Activated T-cell treated with anti-CD3 and anti-CD28 coated beads for 24 hours (primary cell): ENCODE results near the gene UROC1.

Experiments used
- DNase-seq: peaks from one replicate; pipeline ENCODE4 v3.0.0-alpha.2; 2020; ENCODE audit warnings: low read depth

Gene UROC1

GRCh38 chr3:126494970-126495230 is 22.7 kb downstream of the UROC1 start:
- no peak for DNase-seq

GRCh38 chr3:126494204-126494969 is 23.2 kb downstream of the UROC1 start:
- DNase-seq, result no peak

GRCh38 chr3:126493739-126494138 is 23.8 kb downstream of the UROC1 start:
- DNase-seq, result no peak

GRCh38 chr3:126493051-126493450 is 24.5 kb downstream of the UROC1 start:
- DNase-seq, result no peak

- DNase-seq, result no peak
These were observed 26.2 kb downstream of the UROC1 start for GRCh38 chr3:126491221-126492013.

GRCh38 chr3:126490619-126491018 is 27.0 kb downstream of the UROC1 start:
- DNase-seq, result no peak

- DNase-seq, result no peak
These were observed 28.5 kb downstream of the UROC1 start for GRCh38 chr3:126488886-126489569.

GRCh38 chr3:126488185-126488584 is 29.4 kb downstream of the UROC1 start:
- no peak for DNase-seq

GRCh38 chr3:126487151-126487771 is 30.3 kb downstream of the UROC1 start:
- DNase-seq, result no peak

- no peak for DNase-seq
These were observed 31.2 kb downstream of the UROC1 start for GRCh38 chr3:126486360-126486847.

- no peak for DNase-seq
These were observed 31.6 kb downstream of the UROC1 start for GRCh38 chr3:126485956-126486355.

GRCh38 chr3:126485176-126485897 is 32.2 kb downstream of the UROC1 start:
- DNase-seq, result no peak

- no peak for DNase-seq
These were observed 32.9 kb downstream of the UROC1 start for GRCh38 chr3:126484662-126485061.

GRCh38 chr3:126484148-126484547 is 33.4 kb downstream of the UROC1 start:
- no peak for DNase-seq

- DNase-seq, result no peak
These were observed 34.2 kb downstream of the UROC1 start for GRCh38 chr3:126483321-126483761.

GRCh38 chr3:126482503-126483255 is 34.9 kb downstream of the UROC1 start:
- no peak for DNase-seq

GRCh38 chr3:126481808-126482502 is 35.6 kb downstream of the UROC1 start:
- DNase-seq, result no peak

GRCh38 chr3:126480861-126481260 is 36.7 kb downstream of the UROC1 start:
- no peak for DNase-seq

GRCh38 chr3:126480206-126480605 is 37.4 kb downstream of the UROC1 start:
- no peak for DNase-seq

- no peak for DNase-seq
These were observed 37.9 kb downstream of the UROC1 start for GRCh38 chr3:126479642-126480041.
